Peyer's patch (tissue), 4 donors: Measurements from ENCODE around the gene AHRR. TPM values are rescaled to one million over a fixed set of nuclear protein-coding genes. Genes with fewer than 3 reads are reported as not detected.

Experiments used
- DNase-seq, 3 donors: peaks; one replicate each; pipeline ENCODE4 v3.0.0-alpha.2; 2017 to 2019
- H3K27ac ChIP-seq, 4 donors: fragments of 200-600 bp; sonication (generic); one replicate each; pipeline ENCODE4 v1.5.1; 2016 to 2019
- H3K27me3 ChIP-seq, 2 donors: fragments of 200-600 bp; sonication (generic); one replicate each; pipeline ENCODE4 v1.5.1; 2019
- H3K36me3 ChIP-seq, 3 donors: fragments of 200-600 bp; sonication (generic); one replicate each; pipeline ENCODE4 v1.5.1; 2016 to 2019
- H3K4me1 ChIP-seq, 4 donors: fragments of 200-600 bp; sonication (generic); one replicate each; pipeline ENCODE4 v1.5.1; 2016 to 2019
- H3K4me3 ChIP-seq, 4 donors: fragments of 200-600 bp; sonication (generic); 1 replicate in 3 of 4; 2 replicates in 1 of 4; pipeline ENCODE4 v1.5.1; 2016 to 2019; ENCODE audit warnings: mild to moderate bottlenecking in 1 of 4
- H3K9me3 ChIP-seq, 4 donors: fragments of 200-600 bp; sonication (generic); one replicate each; pipeline ENCODE4 v1.5.1; 2016 to 2019; ENCODE audit warnings: mild to moderate bottlenecking in 1 of 4
- CTCF ChIP-seq, 6 experiments: fragments of 450-650 bp in 4 of 6; fragments of 200-600 bp in 2 of 6; sonication (generic) in 1 of 6; IDR thresholded peaks; one replicate each; pipeline ENCODE4 v1.5.1; 2017 to 2019; ENCODE audit warnings: antibody characterized with exemption in 6 of 6, mild to moderate bottlenecking in 3 of 6, moderate library complexity in 1 of 6
- POLR2A ChIP-seq, 2 donors: fragments of 450-650 bp; IDR thresholded peaks; one replicate each; pipeline ENCODE4 v1.5.1; 2017; ENCODE audit warnings: antibody characterized with exemption in 2 of 2, mild to moderate bottlenecking in 2 of 2, moderate library complexity in 2 of 2
- total RNA-seq, 4 donors: library from RNA; depleted of rRNA; stranded (reverse); fragments of >200 nt; gene quantifications; one replicate each; pipeline ENCODE4 v1.1.0, GENCODE V29; 2016

AHRR gene
- total RNA-seq, 4 donors from 2014 or later: 1.6 to 28.1 (median 2.4) TPM

GRCh38 chr5:317086-317811 is 4.3 kb upstream of the AHRR start:
- H3K27ac ChIP-seq: no peak overlapping the region
- H3K4me1 ChIP-seq: peaks cover 0 to 18% (median 11%) of the 10 kb centered on the region in 4 donors
- H3K36me3 ChIP-seq: peaks cover 0 to 39% (median 0%) of the 10 kb centered on the region in 3 donors
- H3K27me3 ChIP-seq: peaks cover 0 to 31% of the 10 kb centered on the region in 2 donors
- no peak for TF ChIP-seq POLR2A (IDR thresholded peaks at IDR 0.05)
- TF ChIP-seq CTCF (IDR thresholded peaks at IDR 0.05): peak; percentile 8 to 68 (median 48)
- DNase-seq: peak in 1 of 3 donors; percentile 25
- H3K4me3 ChIP-seq: no peak overlapping the region
- no peaks in the 10 kb centered on the region for H3K9me3 ChIP-seq

GRCh38 chr5:318341-318897 is 3.1 kb upstream of the AHRR start:
- Histone ChIP-seq H3K4me1 (peaks cover 0 to 25% (median 12%) of the 10 kb centered on the region in 4 donors), H3K27ac (no peak overlapping the region), H3K9me3 (no peaks in the 10 kb centered on the region), H3K36me3 (peaks cover 0 to 27% (median 0%) of the 10 kb centered on the region in 3 donors), H3K27me3 (peaks cover 0 to 37% of the 10 kb centered on the region in 2 donors), H3K4me3 (no peak overlapping the region)
- no peak for DNase-seq
- TF ChIP-seq CTCF (IDR thresholded peaks at IDR 0.05) (no peak), POLR2A (IDR thresholded peaks at IDR 0.05) (no peak)

- Histone ChIP-seq H3K27ac (no peak overlapping the region), H3K4me3 (no peak overlapping the region), H3K36me3 (peaks cover 0 to 21% (median 0%) of the 10 kb centered on the region in 3 donors), H3K4me1 (peaks cover 0 to 25% (median 12%) of the 10 kb centered on the region in 4 donors), H3K27me3 (peaks cover 0 to 37% of the 10 kb centered on the region in 2 donors), H3K9me3 (no peaks in the 10 kb centered on the region)
- no peak for TF ChIP-seq POLR2A (IDR thresholded peaks at IDR 0.05)
- TF ChIP-seq CTCF (IDR thresholded peaks at IDR 0.05): no peak
- DNase-seq: no peak
These were observed 2.4 kb upstream of the AHRR start for GRCh38 chr5:318931-319601.

- H3K4me3 ChIP-seq: peak overlapping the region; percentile 34 to 60 (median 55)
- TF ChIP-seq CTCF (IDR thresholded peaks at IDR 0.05) (no peak), POLR2A (IDR thresholded peaks at IDR 0.05) (no peak)
- no peaks in the 10 kb centered on the region for H3K9me3 ChIP-seq
- H3K27me3 ChIP-seq: peaks cover 0 to 37% of the 10 kb centered on the region in 2 donors
- H3K36me3 ChIP-seq: peaks cover 0 to 4% (median 0%) of the 10 kb centered on the region in 3 donors
- peaks cover 0 to 25% (median 12%) of the 10 kb centered on the region in 4 donors for H3K4me1 ChIP-seq
- DNase-seq: no peak
- peak overlapping the region in 1 of 4 donors; percentile 31 for H3K27ac ChIP-seq
These were observed 837 bp upstream of the AHRR start for GRCh38 chr5:320524-321229.

GRCh38 chr5:321726-322251 is 275 bp downstream of the AHRR start:
- peak overlapping the region; percentile 34 to 60 (median 55) for H3K4me3 ChIP-seq
- no peaks in the 10 kb centered on the region for H3K36me3 ChIP-seq
- TF ChIP-seq CTCF (IDR thresholded peaks at IDR 0.05): no peak
- TF ChIP-seq POLR2A (IDR thresholded peaks at IDR 0.05): no peak
- peaks cover 0 to 37% of the 10 kb centered on the region in 2 donors for H3K27me3 ChIP-seq
- peak overlapping the region in 2 of 4 donors; percentile 1 to 31 for H3K27ac ChIP-seq
- no peaks in the 10 kb centered on the region for H3K9me3 ChIP-seq
- peaks cover 0 to 25% (median 12%) of the 10 kb centered on the region in 4 donors for H3K4me1 ChIP-seq
- no peak for DNase-seq
